Esophagus muscularis mucosa (tissue), 3 donors: Measurements from ENCODE around the gene TRAF3.

Experiments
- POLR2AphosphoS5 ChIP-seq, 2 donors: sonication (generic); formaldehyde crosslinking; IDR thresholded peaks; one replicate each; pipeline ENCODE4 v1.6.1; 2017; ENCODE audit warnings: antibody characterized with exemption in 2 of 2
- TF ChIP-seq, protein P1 (sequence below), 3 experiments: fragments of 200-600 bp in 2 of 3; fragments of 450-650 bp in 1 of 3; sonication (generic) in 2 of 3; IDR thresholded peaks; one replicate each; pipeline ENCODE4 v1.5.1; 2017 to 2019; ENCODE audit warnings: antibody characterized with exemption in 3 of 3, mild to moderate bottlenecking in 2 of 3, moderate library complexity in 1 of 3

DNA sequence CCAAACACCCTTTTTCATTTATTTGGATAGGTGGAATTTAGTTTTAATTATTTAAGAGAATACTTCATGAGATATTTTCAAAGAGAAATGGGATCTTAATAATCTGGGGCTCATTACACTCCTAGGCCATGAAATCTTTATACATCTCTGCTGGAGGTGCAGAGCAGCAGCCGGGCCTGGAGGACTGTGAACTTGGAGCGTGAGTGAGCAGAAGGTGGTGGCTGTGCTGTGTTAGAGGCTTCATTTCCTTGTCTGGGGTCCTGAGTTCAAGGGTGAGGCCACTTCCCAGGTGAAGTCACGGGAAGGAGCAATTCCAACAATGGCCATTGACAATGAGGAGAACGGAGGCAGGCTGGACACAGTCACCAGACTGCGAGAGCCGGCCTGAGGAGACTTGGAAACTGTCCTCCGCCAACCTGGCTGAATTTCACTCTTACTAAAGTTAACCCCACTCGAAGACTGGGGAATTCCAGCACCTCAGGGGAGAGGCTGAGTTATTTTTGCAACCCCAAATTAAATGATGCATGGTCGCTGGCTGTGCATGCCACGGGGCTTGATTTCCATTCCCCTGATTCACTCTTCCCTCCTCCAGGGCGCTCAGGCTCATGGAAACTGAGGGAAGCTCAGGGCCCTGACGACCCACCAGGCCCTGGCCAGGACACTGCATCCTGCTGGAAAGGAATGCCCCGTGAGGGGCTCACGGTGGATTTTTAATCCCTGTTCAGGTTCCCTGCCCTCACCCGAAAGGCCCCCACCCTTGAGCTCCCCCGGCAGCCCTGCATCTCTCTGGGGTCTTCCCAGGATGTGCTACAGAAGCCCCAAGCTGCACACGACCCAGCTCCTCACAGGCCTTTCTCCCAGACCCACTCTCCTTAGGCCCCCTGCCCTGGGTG, 22.6 kb upstream of the TRAF3 start:
- TF ChIP-seq, protein P1, sequence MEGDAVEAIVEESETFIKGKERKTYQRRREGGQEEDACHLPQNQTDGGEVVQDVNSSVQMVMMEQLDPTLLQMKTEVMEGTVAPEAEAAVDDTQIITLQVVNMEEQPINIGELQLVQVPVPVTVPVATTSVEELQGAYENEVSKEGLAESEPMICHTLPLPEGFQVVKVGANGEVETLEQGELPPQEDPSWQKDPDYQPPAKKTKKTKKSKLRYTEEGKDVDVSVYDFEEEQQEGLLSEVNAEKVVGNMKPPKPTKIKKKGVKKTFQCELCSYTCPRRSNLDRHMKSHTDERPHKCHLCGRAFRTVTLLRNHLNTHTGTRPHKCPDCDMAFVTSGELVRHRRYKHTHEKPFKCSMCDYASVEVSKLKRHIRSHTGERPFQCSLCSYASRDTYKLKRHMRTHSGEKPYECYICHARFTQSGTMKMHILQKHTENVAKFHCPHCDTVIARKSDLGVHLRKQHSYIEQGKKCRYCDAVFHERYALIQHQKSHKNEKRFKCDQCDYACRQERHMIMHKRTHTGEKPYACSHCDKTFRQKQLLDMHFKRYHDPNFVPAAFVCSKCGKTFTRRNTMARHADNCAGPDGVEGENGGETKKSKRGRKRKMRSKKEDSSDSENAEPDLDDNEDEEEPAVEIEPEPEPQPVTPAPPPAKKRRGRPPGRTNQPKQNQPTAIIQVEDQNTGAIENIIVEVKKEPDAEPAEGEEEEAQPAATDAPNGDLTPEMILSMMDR (IDR thresholded peaks at IDR 0.05): no peak
- TF ChIP-seq POLR2AphosphoS5 (IDR thresholded peaks at IDR 0.05): no peak
